ENCODE results near the gene ERCC4.

- no peak for TF ChIP-seq POLR2A (IDR thresholded peaks at IDR 0.05; ENCODE audit: low read depth, low read length)
- TF ChIP-seq SPI1 (IDR thresholded peaks at IDR 0.05; ENCODE audit: low read depth, low read length), result no peak
- TF ChIP-seq TAF1 (IDR thresholded peaks at IDR 0.05; ENCODE audit: low read depth, low read length), result no peak
Observed at GRCh38 chr16:13909872-13910303, 10.1 kb upstream of the ERCC4 start.

Data from GM12891 (cell line).